Fibroblast of mammary gland (primary cell): ENCODE results near the gene TMEM132A.

Experiments used
- DNase-seq: peaks from one replicate; pipeline ENCODE4 v3.0.0-alpha.2; 2010; ENCODE audit warnings: low read depth
- H3K4me3 ChIP-seq: 2 replicates; pipeline ENCODE4 v1.5.1; 2011; ENCODE audit warnings: low read depth, mild to moderate bottlenecking, low read length, moderate library complexity; ENCODE audit not compliant: control insufficient read depth
- TF ChIP-seq, protein P1 (sequence below): conservative IDR thresholded peaks from 2 replicates; pipeline ENCODE4 v1.5.1; 2011; ENCODE audit warnings: low read depth, low read length, inconsistent platforms; ENCODE audit not compliant: control insufficient read depth, insufficient read depth

Gene TMEM132A

DNA sequence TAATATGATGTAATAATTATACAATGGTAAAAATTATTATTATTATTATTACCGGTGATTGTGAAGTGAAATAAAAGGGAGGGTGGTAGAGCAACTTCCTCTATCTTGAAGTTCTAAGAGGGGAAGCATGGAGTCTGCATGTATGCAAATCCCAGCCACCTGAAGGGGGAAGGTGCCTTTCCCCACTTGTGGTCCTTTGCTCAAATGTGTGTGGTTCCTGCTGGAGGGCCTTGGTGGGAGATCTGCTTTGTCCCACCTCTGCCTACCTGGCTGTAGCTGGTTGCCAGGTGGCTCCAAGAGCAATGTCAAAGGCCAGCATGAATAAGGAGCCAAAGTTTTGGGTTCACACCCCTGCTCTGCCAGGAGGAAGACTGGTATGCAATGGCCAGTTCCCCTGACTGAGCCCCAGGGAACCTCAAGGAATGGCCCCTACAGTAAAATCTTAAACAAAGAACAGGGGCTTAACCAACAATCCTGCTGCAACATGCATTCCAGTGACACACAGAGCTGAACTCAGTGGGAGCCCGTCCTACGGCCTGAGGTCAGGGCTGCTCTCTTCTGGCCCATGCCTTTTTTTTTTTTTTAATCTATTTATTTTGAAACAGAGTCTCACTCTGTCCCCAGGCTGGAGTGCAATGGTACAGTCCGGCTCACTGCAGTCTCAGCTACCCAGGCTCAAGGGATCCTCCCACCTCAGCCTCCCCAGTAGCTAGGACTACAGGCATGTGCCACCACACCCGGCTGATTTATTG lies 8.5 kb downstream of the TMEM132A start:
- H3K4me3 ChIP-seq, result no peak overlapping the region
- TF ChIP-seq, protein P1, sequence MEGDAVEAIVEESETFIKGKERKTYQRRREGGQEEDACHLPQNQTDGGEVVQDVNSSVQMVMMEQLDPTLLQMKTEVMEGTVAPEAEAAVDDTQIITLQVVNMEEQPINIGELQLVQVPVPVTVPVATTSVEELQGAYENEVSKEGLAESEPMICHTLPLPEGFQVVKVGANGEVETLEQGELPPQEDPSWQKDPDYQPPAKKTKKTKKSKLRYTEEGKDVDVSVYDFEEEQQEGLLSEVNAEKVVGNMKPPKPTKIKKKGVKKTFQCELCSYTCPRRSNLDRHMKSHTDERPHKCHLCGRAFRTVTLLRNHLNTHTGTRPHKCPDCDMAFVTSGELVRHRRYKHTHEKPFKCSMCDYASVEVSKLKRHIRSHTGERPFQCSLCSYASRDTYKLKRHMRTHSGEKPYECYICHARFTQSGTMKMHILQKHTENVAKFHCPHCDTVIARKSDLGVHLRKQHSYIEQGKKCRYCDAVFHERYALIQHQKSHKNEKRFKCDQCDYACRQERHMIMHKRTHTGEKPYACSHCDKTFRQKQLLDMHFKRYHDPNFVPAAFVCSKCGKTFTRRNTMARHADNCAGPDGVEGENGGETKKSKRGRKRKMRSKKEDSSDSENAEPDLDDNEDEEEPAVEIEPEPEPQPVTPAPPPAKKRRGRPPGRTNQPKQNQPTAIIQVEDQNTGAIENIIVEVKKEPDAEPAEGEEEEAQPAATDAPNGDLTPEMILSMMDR, result no peak
- DNase-seq, result no peak

DNA sequence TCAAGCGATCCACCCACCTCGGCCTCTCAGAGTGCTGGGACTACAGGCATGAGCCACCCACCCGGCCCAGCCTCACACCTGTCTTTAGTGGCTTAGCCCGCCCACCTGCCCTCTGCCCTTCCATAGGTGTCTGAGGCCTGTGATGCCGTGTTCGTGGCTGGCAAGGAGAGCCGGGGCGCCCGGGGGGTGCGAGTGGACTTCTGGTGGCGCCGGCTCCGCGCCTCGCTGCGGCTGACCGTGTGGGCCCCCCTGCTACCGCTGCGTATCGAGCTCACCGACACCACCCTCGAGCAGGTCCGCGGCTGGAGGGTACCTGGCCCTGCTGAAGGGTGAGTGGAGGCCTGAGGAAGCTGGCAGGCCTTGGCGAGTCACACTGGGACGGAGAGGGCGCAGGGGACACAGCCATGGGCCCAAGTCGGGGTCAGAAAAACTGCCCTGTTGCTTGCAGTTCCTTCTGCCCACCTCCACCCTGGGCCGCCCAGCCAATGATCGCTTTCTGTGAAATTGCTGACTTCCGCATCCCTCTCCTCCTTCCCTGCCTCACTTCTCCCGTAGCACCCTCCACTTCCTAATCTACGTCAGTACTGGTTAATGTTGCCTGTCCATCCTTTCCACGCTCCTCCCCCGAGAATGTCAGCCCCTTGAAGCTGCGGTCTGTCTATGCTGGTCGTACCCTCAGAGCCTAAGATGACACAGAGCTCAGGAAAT lies 9.3 kb downstream of the TMEM132A start:
- H3K4me3 ChIP-seq, result no peak overlapping the region
- DNase-seq, result no peak
- TF ChIP-seq, protein P1, result no peak

- TF ChIP-seq, protein P1, result no peak
- no peak overlapping the region for H3K4me3 ChIP-seq
- no peak for DNase-seq
Measured at GRCh38 chr11:60934124-60934789, 10.0 kb downstream of the TMEM132A start.

DNA sequence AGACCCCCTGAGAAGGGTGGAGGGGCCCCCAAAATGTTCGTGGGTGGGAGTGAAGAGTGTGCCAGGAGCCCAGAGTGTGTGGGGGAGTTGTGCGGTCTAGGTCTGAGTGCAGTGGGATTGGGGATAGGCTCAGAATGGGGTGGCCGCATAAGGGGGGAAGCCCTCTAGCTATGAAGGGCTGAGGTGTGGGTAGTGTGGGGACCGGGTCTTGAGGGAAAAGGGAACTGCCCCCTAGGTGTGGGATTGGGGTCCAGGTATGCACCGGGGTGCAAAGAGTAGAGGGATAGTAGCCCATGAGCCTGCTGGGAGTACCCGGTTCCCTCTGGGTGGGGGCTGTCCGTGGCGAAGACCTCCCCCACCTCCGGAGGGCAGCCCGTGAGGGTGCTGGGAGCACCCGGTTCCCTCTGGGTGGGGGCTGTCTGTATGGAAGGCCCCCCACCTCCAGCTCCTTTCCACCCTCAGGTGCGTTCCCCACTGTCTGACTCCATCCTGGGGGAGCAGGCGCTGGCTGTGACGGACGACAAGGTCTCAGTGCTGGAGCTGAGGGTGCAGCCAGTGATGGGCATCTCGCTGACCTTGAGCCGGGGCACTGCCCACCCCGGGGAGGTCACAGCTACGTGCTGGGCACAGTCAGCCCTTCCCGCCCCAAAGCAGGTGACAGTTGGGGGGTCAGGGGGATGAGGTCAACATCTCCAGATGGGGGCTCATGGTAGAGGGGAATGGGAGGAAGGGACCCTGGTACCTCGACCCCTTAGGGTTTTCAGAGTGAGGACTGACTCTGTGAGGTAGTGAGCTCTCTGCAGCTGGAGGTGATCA lies 10.7 kb downstream of the TMEM132A start:
- no peak for DNase-seq
- TF ChIP-seq, protein P1, result no peak
- H3K4me3 ChIP-seq, result no peak overlapping the region

GRCh38 chr11:60935676-60936442 lies 11.6 kb downstream of the TMEM132A start:
- TF ChIP-seq, protein P1, result no peak
- no peak overlapping the region for H3K4me3 ChIP-seq
- no peak for DNase-seq
